Keratinocyte (primary cell): ENCODE data around the gene CROT. TPM values are rescaled to one million over a fixed set of nuclear protein-coding genes. Genes with fewer than 3 reads are reported as not detected.

Experiments
- DNase-seq: peaks from one replicate; pipeline ENCODE4 v3.0.0-alpha.2; 2011; ENCODE audit warnings: low read depth, missing footprints, low spot score
- FAIRE-seq: peaks from 2 replicates; lab custom pipeline; 2011; peaks lifted over from hg19 to GRCh38; lab: Jason Lieb, UNC
- H2AFZ ChIP-seq: 2 replicates; pipeline ENCODE4 v1.6.0; 2012; ENCODE audit warnings: low read length, control low read depth, inconsistent platforms; ENCODE audit not compliant: control insufficient read depth
- H3K27ac ChIP-seq: 2 replicates; pipeline ENCODE4 v1.5.1; 2011; ENCODE audit warnings: low read length; ENCODE audit not compliant: control insufficient read depth, insufficient read depth
- H3K27me3 ChIP-seq: 3 replicates; pipeline ENCODE4 v1.6.0; 2011; ENCODE audit warnings: low read length; ENCODE audit not compliant: control insufficient read depth, insufficient read depth; ENCODE audit errors: extremely low read depth
- H3K36me3 ChIP-seq, 2 experiments: 2 replicates in 1 of 2; 3 replicates in 1 of 2; pipeline ENCODE4 v1.5.1; 2011; ENCODE audit warnings: low read length in 2 of 2, mild to moderate bottlenecking in 1 of 2; ENCODE audit not compliant: control insufficient read depth in 2 of 2, insufficient read depth in 2 of 2; ENCODE audit errors: extremely low read depth in 1 of 2
- H3K4me1 ChIP-seq: 3 replicates; pipeline ENCODE4 v1.5.1; 2011; ENCODE audit warnings: low read length; ENCODE audit not compliant: control insufficient read depth, insufficient read depth; ENCODE audit errors: extremely low read depth
- H3K4me2 ChIP-seq: 3 replicates; pipeline ENCODE4 v1.6.0; 2011; ENCODE audit warnings: low read depth, low read length; ENCODE audit not compliant: control insufficient read depth, insufficient read depth; ENCODE audit errors: extremely low read depth
- H3K4me3 ChIP-seq, 3 experiments: fragments of 200-600 bp in 1 of 3; sonication (generic) in 1 of 3; 2 replicates in 2 of 3; 3 replicates in 1 of 3; pipeline ENCODE4 v1.5.1; 2011 to 2016; ENCODE audit warnings: low read length in 3 of 3, mild to moderate bottlenecking in 3 of 3, control low read depth in 2 of 3, inconsistent platforms in 1 of 3, low read depth in 1 of 3, mixed read lengths in 1 of 3, mixed run types in 1 of 3, moderate library complexity in 1 of 3; ENCODE audit not compliant: control insufficient read depth in 2 of 3, insufficient read depth in 2 of 3; ENCODE audit errors: extremely low read depth in 1 of 3
- H3K79me2 ChIP-seq: 2 replicates; pipeline ENCODE4 v1.6.0; 2012; ENCODE audit warnings: low read length; ENCODE audit not compliant: control insufficient read depth, insufficient read depth
- H3K9ac ChIP-seq: 3 replicates; pipeline ENCODE4 v1.6.0; 2011; ENCODE audit warnings: low read length; ENCODE audit not compliant: control insufficient read depth, insufficient read depth; ENCODE audit errors: extremely low read depth
- H3K9me1 ChIP-seq: 3 replicates; pipeline ENCODE4 v1.6.0; 2011; ENCODE audit warnings: low read length; ENCODE audit not compliant: control insufficient read depth, insufficient read depth; ENCODE audit errors: extremely low read depth
- H3K9me3 ChIP-seq: 2 replicates; pipeline ENCODE4 v1.5.1; 2012; ENCODE audit warnings: low read depth, low read length; ENCODE audit not compliant: control insufficient read depth
- H4K20me1 ChIP-seq: 3 replicates; pipeline ENCODE4 v1.6.0; 2011; ENCODE audit warnings: low read length; ENCODE audit not compliant: control insufficient read depth, insufficient read depth; ENCODE audit errors: extremely low read depth
- EZH2 ChIP-seq: IDR thresholded peaks from one replicate; pipeline ENCODE4 v1.6.1; 2012; ENCODE audit warnings: inconsistent platforms, mild to moderate bottlenecking, low read length, moderate library complexity
- dilution Hi-C: fragments of 300-500 bp; cut with MboI; formaldehyde crosslinking; loops from one replicate; pipeline ENCODE4 v1.7.0; 2020; ENCODE audit warnings: low sequenced_read_pairs; ENCODE audit not compliant: extremely low pct_ligation_motif_present
- polyA plus RNA-seq, 5 experiments: library from polyadenylated mRNA; depleted of rRNA in 3 of 5; stranded (reverse) in 3 of 5; stranded (forward) in 1 of 5; unstranded in 1 of 5; fragments of >200 nt; gene quantifications; 1 replicate in 1 of 5; 2 replicates in 3 of 5; 3 replicates in 1 of 5; pipeline versions ENCODE4 v1.2.1 to v1.2.3, GENCODE V29; 2011 to 2012; ENCODE audit warnings: missing spikeins in 2 of 5, low read depth in 1 of 5, low replicate concordance in 1 of 5
- TF ChIP-seq, protein P1 (sequence below), 3 experiments: IDR thresholded peaks in 1 of 3; conservative IDR thresholded peaks in 1 of 3; optimal IDR thresholded peaks in 1 of 3; 2 replicates in 2 of 3; 3 replicates in 1 of 3; pipeline versions ENCODE3 to v1.5.1; 2011; ENCODE audit warnings: low read length in 3 of 3, mild to moderate bottlenecking in 3 of 3, moderate library complexity in 2 of 3, control low read depth in 1 of 3, inconsistent platforms in 1 of 3; ENCODE audit not compliant: insufficient read depth in 2 of 3; ENCODE audit errors: extremely low read depth in 1 of 3

The CROT gene
- polyA plus RNA-seq, 1 donor (not counting 4 experiments of a cell fraction or from before 2014, with no cell fraction given) = 22.3 TPM

DNA sequence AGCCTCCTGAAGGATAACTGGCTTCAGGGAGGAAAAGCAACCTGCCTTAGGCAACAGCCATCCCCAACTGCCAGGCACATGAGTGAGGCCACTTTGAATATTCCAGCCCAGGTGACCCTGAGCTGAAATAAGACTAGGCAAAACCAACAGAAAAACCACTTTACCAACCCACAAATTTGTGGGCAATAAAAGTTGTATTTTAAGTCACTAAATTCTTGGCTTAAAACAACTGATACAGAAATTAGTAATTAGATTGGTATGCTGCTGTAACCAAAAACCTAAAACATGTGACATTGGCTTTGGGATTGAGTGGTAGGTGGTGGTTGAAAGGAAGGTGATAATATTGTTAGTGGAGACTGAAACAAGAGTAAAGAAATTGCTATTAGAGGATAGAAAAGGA lies 90.1 kb downstream of the CROT start:
- Histone ChIP-seq H3K9ac (no peak overlapping the region), H3K79me2 (no peaks in the 10 kb centered on the region), H2AFZ (no peak overlapping the region), H3K4me3 (no peak overlapping the region), H3K27ac (no peak overlapping the region), H3K9me3 (no peaks in the 10 kb centered on the region), H3K4me1 (peaks cover 3% of the 10 kb centered on the region), H3K9me1 (no peaks in the 10 kb centered on the region), H3K36me3 (no peaks in the 10 kb centered on the region), H3K4me2 (no peak overlapping the region), H4K20me1 (no peaks in the 10 kb centered on the region), H3K27me3 (no peaks in the 10 kb centered on the region)
- TF ChIP-seq, protein P1, sequence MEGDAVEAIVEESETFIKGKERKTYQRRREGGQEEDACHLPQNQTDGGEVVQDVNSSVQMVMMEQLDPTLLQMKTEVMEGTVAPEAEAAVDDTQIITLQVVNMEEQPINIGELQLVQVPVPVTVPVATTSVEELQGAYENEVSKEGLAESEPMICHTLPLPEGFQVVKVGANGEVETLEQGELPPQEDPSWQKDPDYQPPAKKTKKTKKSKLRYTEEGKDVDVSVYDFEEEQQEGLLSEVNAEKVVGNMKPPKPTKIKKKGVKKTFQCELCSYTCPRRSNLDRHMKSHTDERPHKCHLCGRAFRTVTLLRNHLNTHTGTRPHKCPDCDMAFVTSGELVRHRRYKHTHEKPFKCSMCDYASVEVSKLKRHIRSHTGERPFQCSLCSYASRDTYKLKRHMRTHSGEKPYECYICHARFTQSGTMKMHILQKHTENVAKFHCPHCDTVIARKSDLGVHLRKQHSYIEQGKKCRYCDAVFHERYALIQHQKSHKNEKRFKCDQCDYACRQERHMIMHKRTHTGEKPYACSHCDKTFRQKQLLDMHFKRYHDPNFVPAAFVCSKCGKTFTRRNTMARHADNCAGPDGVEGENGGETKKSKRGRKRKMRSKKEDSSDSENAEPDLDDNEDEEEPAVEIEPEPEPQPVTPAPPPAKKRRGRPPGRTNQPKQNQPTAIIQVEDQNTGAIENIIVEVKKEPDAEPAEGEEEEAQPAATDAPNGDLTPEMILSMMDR (optimal IDR thresholded peaks at IDR 0.05 in 1 of 3, IDR thresholded peaks at IDR 0.05 in 1 of 3, conservative IDR thresholded peaks at IDR 0.05 in 1 of 3; ENCODE audit: extremely low read depth in 1 of 3, insufficient read depth in 2 of 3, low read length in 3 of 3) = no peak
- no peak for TF ChIP-seq EZH2
- FAIRE-seq (no peak), DNase-seq (no peak)
- dilution Hi-C loops = no loop called here

DNA sequence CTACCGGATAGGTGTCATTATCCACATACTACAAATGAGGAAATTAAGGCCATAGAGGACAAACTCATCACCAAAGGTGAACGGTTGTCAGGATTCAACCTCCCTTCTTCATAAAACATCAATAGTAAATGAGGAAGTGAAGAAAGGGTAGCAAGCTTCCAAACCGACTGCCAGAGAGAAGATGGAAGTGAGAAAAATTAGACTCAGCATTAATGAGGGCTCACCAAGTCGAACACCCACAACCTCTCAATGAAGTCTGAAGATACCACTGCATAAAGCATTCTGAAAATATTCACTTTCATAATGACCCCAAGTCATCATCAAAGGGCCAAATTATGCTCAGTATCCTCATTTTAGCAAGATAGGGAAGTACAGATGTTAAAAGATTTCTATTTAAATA lies 100.4 kb downstream of the CROT start:
- TF ChIP-seq, protein P1 (optimal IDR thresholded peaks at IDR 0.05 in 1 of 3, IDR thresholded peaks at IDR 0.05 in 1 of 3, conservative IDR thresholded peaks at IDR 0.05 in 1 of 3; ENCODE audit: extremely low read depth in 1 of 3, insufficient read depth in 2 of 3, low read length in 3 of 3) = no peak
- no peak for TF ChIP-seq EZH2
- no peak overlapping the region for H3K9ac ChIP-seq
- no peaks in the 10 kb centered on the region for H3K9me3 ChIP-seq
- H3K27me3 ChIP-seq = no peaks in the 10 kb centered on the region
- H3K4me1 ChIP-seq = no peaks in the 10 kb centered on the region
- H3K4me3 ChIP-seq = no peak overlapping the region
- H4K20me1 ChIP-seq = no peaks in the 10 kb centered on the region
- no peak overlapping the region for H3K4me2 ChIP-seq
- no peak overlapping the region for H3K27ac ChIP-seq
- FAIRE-seq (no peak), DNase-seq (no peak)
- H3K79me2 ChIP-seq = no peaks in the 10 kb centered on the region
- H2AFZ ChIP-seq = no peak overlapping the region
- dilution Hi-C loops = no loop called here
- no peaks in the 10 kb centered on the region for H3K9me1 ChIP-seq
- no peaks in the 10 kb centered on the region for H3K36me3 ChIP-seq
